Caki2 (cell line): Measurements from ENCODE around the gene AJAP1. TPM values are rescaled to one million over a fixed set of nuclear protein-coding genes. Genes with fewer than 3 reads are reported as not detected.

ENCODE experiments used
- DNase-seq: peaks from one replicate; pipeline ENCODE4 v3.0.0-alpha.2; 2015; ENCODE audit warnings: low read depth
- in situ Hi-C: cut with HindIII; loops from 2 replicates; pipeline ENCODE4 v1.10.0; 2016; ENCODE audit warnings: low sequenced_read_pairs, low pct_unique_long_range_greater_than_20kb, mixed read lengths
- total RNA-seq: library from RNA; depleted of rRNA; stranded (reverse); fragments of >200 nt; shearing (Covaris generic); gene quantifications from 2 replicates; pipeline ENCODE4 v1.2.3, GENCODE V29; 2014; ENCODE audit warnings: low replicate concordance

Gene AJAP1
- total RNA-seq, 1 experiment from 2014 or later: 6.5 TPM

DNA sequence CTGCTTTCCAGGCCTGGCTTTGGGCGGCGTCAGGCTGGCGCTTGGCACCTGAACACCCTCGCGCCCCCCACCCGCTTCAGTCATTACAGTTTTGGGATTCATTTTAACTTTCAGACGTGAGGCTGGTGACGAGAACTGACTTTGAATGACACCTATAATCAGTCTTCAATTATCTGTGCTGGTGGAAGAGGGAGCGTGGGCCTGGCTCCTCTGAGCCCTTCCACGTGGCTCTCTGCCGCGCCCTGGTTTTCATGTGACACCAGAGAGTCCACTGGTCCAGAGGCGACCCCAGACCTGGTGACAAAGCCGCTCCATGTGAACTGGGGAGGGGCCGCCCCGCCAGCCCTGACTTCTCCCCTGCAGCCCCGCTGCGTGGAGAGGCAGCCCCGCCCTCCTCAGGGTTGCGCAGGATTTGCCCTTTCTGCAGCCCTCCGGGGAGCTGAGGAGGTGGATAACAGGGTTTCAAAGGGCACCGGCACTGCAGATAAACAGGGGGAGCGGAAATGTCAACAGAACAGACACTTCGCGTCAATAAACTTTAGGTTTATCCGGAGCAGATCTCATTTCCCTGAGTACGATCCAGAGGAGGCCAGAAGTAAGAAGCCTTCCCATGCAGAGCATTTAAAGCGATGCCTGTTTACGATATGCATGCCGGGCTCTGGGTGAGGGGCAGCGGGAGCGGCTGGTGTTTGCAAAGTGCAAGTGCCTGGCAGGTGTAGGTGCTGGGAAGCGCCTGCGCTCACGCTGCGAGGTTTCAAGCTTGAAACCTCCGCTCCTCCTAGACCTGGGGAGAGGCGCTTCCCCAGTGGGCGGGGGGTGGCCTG is 56.4 kb downstream of the AJAP1 start:
- in situ Hi-C loops: no loop called here

DNA sequence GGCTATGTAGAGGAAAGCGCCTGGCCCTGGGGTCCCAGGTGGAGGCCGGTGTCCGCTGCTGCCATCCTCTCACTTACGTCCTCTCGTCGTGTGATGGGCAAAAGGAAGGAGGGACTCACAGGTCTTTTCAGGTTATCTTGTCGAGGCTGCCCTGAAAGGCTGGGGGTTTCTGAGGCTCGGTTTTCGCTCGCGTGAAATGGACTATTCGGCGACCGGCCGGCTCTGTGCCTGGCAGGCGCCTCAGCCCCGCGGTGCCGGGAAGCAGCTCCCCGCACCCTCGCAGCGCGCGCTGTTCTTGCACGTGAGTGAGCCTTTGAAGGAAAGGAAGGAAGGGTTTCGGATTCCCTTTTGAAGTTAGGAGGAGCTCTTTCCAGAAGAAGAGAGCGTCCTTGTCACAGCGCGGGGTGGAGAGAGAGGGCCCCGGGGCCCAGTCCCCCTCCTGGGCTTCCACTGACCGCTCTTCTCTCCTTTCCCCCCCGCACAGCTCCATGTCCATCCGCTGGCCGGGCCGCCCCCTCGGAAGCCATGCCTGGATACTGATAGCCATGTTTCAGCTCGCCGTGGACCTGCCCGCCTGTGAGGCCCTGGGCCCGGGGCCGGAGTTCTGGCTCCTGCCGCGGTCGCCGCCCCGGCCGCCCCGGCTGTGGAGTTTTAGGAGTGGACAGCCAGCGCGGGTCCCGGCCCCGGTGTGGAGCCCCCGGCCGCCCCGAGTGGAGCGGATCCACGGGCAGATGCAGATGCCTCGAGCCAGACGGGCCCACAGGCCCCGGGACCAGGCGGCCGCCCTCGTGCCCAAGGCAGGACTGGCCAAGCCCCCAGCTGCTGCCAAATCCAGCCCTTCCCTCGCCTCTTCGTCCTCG is 57.2 kb downstream of the AJAP1 start:
- no peak for DNase-seq

More for the DNA sequence above, 56.4 kb downstream of the AJAP1 start:
- DNase-seq: no peak

DNA sequence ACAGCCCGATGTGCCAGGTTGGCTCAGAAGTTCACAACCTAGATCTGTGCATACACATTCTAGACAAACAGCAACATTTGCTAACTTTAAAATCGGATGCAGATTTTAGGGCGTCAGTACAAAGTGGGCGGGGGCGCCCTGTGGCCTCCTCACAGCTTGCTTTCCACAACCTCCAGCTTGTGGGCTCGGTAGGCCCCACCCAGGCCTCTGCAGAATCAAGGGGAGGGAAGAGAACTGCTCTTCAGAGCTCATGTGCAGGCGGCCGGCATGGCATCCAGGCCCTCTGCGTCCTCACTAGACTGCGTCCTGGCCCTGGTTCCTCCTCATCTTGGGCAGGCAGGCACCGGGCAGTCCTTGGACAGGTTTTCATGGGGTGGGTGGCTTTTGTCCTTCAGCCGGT is 59.3 kb downstream of the AJAP1 start:
- DNase-seq: no peak
- in situ Hi-C loops: no loop called here

More for the DNA sequence above, 57.2 kb downstream of the AJAP1 start:
- in situ Hi-C loops: no loop called here

DNA sequence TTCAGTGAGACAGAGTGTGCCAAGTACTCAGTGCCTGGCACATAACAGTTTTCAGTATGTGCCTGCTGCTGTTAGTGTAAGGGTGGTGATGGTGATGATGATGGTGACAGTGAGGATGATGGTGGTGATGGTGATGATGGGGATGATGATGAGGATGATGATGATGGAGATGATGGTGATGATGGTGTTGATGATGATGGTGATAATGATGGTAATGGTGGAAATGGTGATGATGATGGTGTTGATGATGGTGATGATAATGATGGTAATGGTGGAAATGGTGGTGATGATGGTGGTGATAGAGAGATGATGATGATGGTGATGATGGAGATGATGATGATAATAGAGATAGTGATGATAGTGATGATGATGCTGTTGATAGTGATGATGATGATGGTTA is 62.0 kb downstream of the AJAP1 start:
- in situ Hi-C loops: no loop called here
- DNase-seq: no peak

DNA sequence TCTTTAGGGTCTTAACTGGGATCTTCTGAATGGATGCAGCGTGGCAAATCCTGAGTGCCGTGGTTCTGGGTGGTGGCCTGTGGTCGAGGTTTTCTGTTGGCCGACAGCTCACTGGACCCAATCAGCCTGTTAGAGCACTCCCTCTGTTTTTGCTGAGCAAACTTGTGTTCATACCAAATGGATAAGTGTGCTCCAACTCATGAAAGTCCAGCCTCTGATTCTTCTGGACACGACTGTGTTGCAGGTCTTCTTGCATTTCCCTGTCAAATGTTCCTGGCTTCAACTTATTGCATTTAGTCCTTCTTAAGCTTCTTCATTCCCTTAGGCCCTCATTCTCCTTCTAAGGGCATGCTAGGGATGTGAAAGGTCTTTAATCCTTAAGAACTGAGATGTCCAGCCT is 63.7 kb downstream of the AJAP1 start:
- no peak for DNase-seq
- in situ Hi-C loops: no loop called here

DNA sequence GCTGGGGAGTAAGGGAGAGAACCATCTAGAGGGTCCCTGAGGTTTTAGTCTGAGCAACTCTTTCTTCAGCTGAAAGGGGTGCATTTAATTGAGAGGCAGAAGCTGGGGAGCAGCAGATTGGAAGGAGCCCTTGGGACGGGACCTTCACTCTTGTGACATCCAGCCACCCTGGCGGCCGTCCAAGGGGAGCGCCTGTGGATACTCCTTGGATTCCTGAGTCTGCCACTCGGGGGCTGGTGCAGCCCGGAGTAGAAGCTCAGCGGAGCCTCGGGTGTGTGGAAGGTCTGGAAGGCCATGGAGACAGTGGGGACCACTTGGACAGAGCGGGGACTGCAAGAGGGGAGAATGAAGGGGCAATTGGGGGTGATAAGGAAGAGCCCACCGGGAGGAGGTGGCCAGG is 68.7 kb downstream of the AJAP1 start:
- in situ Hi-C loops: no loop called here
- no peak for DNase-seq

DNA sequence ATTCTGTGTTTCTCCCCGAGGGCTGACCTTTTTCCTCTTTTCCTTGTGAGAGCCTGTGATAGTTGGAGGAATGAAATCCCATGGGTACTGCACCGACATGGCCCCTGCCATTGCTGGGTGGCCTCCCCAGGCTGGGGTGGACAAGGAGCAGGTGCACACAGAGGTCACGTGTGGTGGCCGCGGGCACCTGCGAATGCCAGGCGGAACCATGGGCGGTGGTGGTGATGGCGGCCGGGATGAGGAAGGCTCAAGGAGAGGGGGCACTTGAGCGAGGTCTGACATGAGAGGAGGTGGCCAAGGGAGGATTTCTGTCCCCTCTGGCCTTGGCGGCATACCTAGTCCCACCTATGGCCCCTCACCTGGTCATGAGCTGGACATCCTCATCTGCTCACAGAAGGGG is 69.6 kb downstream of the AJAP1 start:
- no peak for DNase-seq
- in situ Hi-C loops: no loop called here

DNA sequence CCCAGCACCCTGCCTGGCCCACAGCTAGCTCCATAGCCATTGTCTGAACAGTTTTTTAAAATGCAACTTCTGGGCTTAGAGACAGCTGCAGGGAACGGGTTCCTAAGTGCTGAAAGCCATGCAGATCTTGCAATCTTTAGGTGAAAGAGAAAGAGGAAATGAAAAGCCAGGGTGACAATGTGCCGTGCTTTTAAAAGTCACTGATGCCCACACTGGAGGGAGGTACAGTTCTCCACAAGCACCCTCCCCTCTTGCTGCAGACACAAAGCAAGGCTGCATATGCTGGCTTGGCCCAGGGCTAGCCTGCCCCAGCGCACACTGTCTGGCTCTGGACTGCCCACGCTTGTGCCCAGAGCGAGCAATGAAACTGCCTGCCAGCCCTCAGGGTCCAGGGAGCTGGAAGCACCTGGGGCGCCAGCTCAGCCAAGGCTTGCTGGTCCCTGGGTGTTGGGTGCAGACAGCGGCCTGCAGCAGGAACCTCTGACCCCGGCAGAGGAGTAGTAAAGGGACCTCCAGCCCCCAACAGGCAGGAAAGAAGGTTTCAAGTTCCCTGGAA is 70.4 kb downstream of the AJAP1 start:
- no peak for DNase-seq
- in situ Hi-C loops: no loop called here

DNA sequence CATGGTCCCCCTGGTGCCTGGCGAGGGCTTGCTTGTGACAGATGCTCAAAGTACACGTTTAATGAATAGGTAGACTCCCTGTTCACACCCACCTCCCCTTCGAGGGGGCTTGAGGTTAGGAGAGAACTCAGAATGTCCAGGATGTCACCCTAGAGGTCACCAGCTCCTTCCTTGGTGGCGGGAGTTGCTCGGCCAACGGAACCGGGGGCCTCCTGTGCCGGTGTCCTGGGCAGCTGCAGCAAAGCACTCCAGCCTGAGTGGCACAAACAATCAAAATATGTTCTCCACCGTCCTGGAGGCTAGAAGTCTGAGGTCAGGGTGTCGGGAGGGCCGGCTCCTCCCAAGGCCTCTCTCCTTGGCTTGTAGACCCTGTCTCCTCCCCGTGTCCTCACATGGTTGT is 71.0 kb downstream of the AJAP1 start:
- in situ Hi-C loops: no loop called here
- DNase-seq: no peak

DNA sequence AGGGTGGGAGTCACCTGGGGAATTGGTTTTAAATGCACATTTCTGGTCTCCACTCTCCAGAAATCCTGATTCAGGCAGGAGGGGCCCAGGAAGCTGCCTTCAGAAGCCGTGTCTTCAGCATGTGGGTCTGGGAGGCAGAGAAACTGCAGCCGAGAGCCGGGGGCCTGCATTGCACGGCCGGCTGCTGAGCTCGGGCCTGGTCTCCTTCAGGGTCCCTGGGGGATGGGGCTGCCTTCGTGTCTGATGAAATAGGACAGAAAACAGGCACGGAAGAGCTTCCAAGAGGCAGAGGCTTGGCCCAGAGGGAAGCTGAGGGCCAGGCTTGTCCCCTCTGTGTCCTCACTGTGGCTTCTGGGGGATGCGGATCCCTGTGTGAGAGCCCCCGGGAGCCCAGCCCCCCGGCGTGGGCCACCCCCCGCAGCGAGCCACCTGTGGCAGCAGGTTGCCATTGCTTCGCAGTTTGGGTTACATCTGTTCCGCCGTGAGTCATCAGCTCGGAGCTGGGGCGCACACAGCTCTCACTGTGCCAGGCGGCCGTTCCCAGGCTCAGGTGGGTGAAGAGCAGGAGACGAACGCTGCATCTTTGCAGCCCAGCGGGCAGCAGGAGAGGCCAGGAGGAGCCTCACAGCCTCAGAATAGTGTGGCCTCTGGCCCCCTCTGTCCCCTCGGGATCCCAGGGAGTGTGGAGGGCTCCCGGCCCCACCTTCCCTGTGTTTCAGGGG is 72.4 kb downstream of the AJAP1 start:
- DNase-seq: no peak
- in situ Hi-C loops: no loop called here

DNA sequence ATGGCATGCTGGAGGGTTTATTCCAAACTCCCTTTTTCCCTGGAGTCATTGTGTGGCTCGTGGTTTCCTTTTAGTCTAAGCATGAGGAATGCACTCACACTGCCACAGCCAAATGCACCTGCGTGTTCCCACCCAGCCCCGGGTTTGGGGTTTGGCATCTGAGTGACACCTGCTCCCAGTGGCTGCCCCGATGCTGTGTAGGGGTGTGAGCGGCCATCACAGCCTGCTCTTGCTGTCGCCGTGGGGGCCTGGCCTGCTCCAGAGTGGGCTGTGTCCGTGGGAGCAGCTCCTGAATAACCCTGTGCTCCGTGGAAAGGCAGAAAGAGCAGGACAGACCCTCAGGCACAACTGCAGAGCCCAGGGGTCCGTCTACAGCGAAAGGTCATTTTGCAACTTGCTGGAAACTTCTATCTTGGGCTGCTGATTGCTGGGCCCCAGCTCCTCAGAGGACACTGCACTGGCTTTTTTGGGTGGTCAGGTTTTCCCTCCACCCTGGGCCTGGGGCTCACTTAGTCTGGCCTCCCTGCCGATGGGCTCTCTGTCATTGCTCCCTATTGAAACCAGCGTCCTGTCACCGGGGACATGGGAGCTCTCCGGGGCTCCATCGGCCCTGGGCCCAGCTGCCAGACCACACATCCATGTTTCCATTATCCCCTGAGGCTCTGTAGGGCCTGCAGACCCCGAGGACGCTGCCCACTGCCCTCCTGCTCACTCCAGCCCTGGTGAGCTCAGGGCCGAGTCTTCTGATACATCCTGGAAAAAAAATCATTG is 74.1 kb downstream of the AJAP1 start:
- no peak for DNase-seq
- in situ Hi-C loops: no loop called here

DNA sequence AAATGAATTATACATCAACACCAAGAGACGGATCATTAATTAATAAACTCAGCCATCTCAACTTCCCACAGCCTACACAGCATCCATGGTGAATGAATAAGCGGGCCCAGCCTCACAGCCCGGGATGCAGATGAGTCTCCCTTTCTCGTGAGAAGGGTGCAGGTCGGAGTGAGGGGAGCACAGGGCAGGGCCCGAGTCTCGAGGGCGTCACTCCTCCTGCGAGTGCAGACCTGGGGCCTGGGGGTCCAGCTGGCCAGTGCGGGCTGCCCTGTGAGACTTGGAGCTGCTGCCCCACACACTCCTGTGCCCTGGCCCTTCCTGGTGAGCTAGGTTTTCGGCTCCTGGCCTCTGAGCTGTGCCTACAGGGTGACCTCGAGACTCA is 74.7 kb downstream of the AJAP1 start:
- in situ Hi-C loops: no loop called here
- DNase-seq: no peak

DNA sequence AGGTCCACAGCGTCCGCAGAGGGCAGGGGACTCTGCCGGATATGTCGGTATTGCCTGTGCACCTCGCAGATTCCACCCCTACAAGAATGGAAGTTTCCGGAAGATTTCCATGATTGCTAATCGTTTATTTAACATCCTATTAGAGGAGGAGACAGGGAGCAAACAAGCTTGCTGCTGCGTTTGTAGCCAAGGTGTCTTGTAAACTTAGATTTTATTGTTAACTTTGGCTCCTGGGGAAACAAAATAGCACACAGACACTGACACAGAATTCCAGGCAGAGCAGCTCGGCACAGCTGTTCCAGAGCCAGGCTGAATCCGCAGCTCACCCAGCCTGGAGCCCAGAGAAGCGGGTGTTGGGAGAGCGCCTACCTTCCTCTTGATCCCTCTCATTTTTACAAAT is 75.7 kb downstream of the AJAP1 start:
- in situ Hi-C loops: no loop called here
- no peak for DNase-seq

DNA sequence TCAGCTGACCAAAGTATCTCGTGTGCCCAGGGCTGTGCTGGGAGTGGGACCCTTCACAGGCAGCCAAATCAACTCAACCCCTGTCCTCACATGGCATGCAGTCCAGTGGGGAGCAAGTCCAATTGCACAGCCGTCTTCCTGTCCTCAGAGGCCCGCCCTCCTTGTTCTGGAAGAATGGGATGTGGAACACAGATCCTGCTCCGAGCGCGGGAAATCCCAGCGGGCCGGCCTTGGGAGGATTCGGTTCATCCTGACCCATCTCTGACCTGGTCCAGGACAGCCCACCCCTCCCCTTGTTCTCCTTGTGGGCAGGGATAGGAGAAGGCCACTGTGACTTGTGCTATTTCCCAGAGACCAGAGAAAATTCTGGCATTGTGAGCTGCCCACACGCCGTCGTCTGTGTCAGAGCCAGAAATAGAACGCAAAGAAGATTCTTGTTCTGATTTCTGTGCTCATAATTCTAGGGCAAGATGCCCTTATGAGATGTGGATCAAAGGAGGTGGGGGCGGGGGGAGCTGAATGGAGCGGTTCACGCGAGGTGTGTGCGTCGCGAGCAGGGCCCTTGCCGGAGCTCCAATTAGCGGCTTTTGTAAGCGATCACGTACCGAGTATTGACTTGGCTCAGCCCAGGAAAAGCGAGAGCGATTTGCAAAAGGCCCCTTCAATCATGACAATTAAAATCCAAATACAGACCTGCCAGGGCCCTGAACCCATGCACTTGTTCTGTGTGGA is 79.2 kb downstream of the AJAP1 start:
- no peak for DNase-seq
- in situ Hi-C loops: no loop called here

DNA sequence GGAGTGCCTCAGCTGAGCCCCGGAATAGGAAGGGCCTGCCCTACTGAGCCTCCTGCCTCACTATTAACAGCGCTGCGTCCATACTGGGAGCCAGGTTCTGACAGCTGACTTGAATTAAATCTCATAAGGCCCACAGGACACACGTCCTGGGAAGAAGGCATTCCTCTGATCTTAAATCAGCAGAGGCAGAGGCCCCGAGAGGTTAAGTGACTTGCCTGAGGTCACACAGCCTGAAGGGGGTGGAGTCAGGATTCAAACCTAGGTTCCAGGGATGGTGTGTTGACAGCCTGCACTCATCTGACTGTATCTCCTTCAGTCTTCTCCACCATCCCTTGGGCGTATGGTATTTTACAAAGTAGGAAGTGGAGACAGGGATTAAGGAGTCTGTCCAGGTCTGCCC is 79.8 kb downstream of the AJAP1 start:
- in situ Hi-C loops: no loop called here
- no peak for DNase-seq

DNA sequence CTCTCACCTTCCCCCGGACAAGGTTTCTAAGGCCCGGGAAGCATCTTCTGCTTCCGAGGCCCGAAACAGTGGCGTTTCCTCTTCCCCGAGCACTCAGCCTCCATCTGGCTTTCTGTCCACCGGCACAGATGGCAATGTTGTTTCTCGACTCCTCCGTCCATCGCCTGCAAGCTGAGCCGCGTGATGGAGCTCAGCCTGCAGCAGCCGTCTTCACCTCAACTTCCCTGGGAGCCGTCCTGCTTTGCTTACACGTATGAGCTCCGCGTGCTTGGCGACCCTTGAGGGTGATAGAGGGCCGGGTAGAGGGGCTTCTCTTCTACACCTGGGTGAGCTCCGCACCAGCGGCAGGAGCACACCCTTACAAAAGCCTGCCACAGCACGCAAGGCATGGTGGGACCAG is 80.4 kb downstream of the AJAP1 start:
- DNase-seq: no peak
- in situ Hi-C loops: no loop called here

DNA sequence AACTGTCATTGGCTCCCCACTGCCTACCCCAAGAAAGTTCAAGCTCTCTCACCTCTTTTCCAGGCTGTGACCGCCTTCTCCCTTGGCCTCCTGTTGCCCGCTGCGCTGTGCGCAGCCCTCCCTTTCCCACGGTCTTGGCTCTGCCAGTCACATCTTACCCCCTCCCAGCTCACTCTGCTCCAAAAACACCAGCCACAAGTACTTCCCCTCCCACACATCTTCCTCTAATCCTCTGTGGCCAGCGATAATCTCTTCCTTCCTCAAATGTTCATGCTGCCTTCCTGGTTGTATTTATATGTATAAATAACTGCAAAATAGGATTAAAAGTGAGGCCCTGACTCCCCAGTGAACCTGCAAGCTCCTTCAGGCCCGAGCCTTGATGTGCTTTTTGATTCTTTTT is 81.8 kb downstream of the AJAP1 start:
- in situ Hi-C loops: no loop called here
- DNase-seq: no peak
